Measurements from ENCODE around the gene ITGA3. TPM values are rescaled to one million over a fixed set of nuclear protein-coding genes. Genes with fewer than 3 reads are reported as not detected.

Gene ITGA3
- polyA plus RNA-seq, 1 of the 3 experiments (the other 2 are of a cell fraction): 766 TPM

- Histone ChIP-seq H4K20me1 (ENCODE audit: insufficient read depth) (no peaks in the 10 kb centered on the region), H3K4me1 (ENCODE audit: control insufficient read depth in 1 of 2, insufficient read depth in 2 of 2, low read depth in 1 of 2, low read length in 1 of 2) (peaks cover 0 to 3% of the 10 kb centered on the region in 2 experiments; a peak in 1 of 4 replicates), H3K36me3 (replicated peaks in 1 of 2; ENCODE audit: control insufficient read depth in 1 of 2, insufficient read depth in 2 of 2, low read length in 1 of 2) (no peaks in the 10 kb centered on the region), H3K4me3 (ENCODE audit: low read depth in 2 of 2, low read length in 1 of 2) (no peak overlapping the region; a peak in 1 of 4 replicates), H3K9me3 (no peaks in the 10 kb centered on the region), H3K27me3 (ENCODE audit: insufficient read depth) (no peaks in the 10 kb centered on the region), H3K79me2 (ENCODE audit: insufficient read depth) (no peaks in the 10 kb centered on the region), H3K4me2 (no peak overlapping the region), H3K9me2 (no peaks in the 10 kb centered on the region), H2AFZ (ENCODE audit: low read depth) (no peak overlapping the region), H3K27ac (ENCODE audit: low read depth in 2 of 2, low read length in 1 of 2) (no peak overlapping the region), H3K9ac (no peak overlapping the region), H3F3A (replicated peaks; ENCODE audit: insufficient read depth) (no peaks in the 10 kb centered on the region)
- TF ChIP-seq RXRA (IDR thresholded peaks at IDR 0.05; ENCODE audit: borderline replicate concordance, low read depth) (no peak), CTCF (IDR thresholded peaks at IDR 0.05) (peak; percentile 30; the same call in 1 of the 2 replicates)
- WGBS (ENCODE audit: low lambda C conversion rate): 78% methylated on average over 64 of the region's 64 CpGs
- DNase-seq: no peak
- POLR2A ChIA-PET: no interaction called here
- CTCF ChIA-PET: interaction anchor here (0.6 to 16.3 kb wide), 10 partner anchors 10 to 266 kb away, joined by 3 to 297 read pairs (median 4); partner anchors contain the start of genes COL1A1, PDK2 and SAMD14
Measured at GRCh38 chr17:50117202-50118051, 61.5 kb downstream of the ITGA3 start.

- H3K79me2 ChIP-seq (ENCODE audit: insufficient read depth): no peaks in the 10 kb centered on the region
- H3K36me3 ChIP-seq (replicated peaks in 1 of 2; ENCODE audit: control insufficient read depth in 1 of 2, insufficient read depth in 2 of 2, low read length in 1 of 2): no peaks in the 10 kb centered on the region
- H3K9ac ChIP-seq: no peak overlapping the region
- H3F3A ChIP-seq (replicated peaks; ENCODE audit: insufficient read depth): no peaks in the 10 kb centered on the region
- no peak overlapping the region for H3K4me2 ChIP-seq
- 88% methylated on average over 23 of the region's 23 CpGs for whole genome bisulfite sequencing (ENCODE audit: low lambda C conversion rate)
- H3K27ac ChIP-seq (ENCODE audit: low read depth in 2 of 2, low read length in 1 of 2): no peak overlapping the region
- ChIA-PET CTCF (interaction anchor here (0.6 to 16.3 kb wide), 12 partner anchors 9 to 178 kb away, joined by 3 to 297 read pairs (median 3); partner anchors contain the start of genes PDK2 and SAMD14), POLR2A (interaction anchor here (0.6 kb wide), 1 partner anchor 11 kb away, joined by 3 read pairs; no protein-coding TSS in a partner anchor)
- DNase-seq: no peak
- H3K4me3 ChIP-seq (ENCODE audit: low read depth in 2 of 2, low read length in 1 of 2): no peak overlapping the region
- no peaks in the 10 kb centered on the region for H3K9me2 ChIP-seq
- TF ChIP-seq ZBTB33 (IDR thresholded peaks at IDR 0.05; ENCODE audit: borderline replicate concordance, low read depth): no peak
- no peak for TF ChIP-seq CTCF (IDR thresholded peaks at IDR 0.05)
- TF ChIP-seq MXI1 (IDR thresholded peaks at IDR 0.05; ENCODE audit: low read depth, low read length): no peak
- no peaks in the 10 kb centered on the region for H3K9me3 ChIP-seq
- no peak overlapping the region for H2AFZ ChIP-seq (ENCODE audit: low read depth)
- no peaks in the 10 kb centered on the region; a peak in 1 of 4 replicates for H3K4me1 ChIP-seq (ENCODE audit: control insufficient read depth in 1 of 2, insufficient read depth in 2 of 2, low read depth in 1 of 2, low read length in 1 of 2)
- no peaks in the 10 kb centered on the region for H4K20me1 ChIP-seq (ENCODE audit: insufficient read depth)
- no peaks in the 10 kb centered on the region for H3K27me3 ChIP-seq (ENCODE audit: insufficient read depth)
Measured at GRCh38 chr17:50118076-50118827, 62.3 kb downstream of the ITGA3 start.
